ENCODE measurements around the gene MSMO1. TPM values are rescaled to one million over a fixed set of nuclear protein-coding genes. Genes with fewer than 3 reads are reported as not detected.
A peak's percentile ranks its signal among the peaks of the same experiment; 100 is the strongest.

MSMO1 gene
- total RNA-seq, 3 donors from 2014 or later: 17.7 to 26.3 (median 24.0) TPM

DNA sequence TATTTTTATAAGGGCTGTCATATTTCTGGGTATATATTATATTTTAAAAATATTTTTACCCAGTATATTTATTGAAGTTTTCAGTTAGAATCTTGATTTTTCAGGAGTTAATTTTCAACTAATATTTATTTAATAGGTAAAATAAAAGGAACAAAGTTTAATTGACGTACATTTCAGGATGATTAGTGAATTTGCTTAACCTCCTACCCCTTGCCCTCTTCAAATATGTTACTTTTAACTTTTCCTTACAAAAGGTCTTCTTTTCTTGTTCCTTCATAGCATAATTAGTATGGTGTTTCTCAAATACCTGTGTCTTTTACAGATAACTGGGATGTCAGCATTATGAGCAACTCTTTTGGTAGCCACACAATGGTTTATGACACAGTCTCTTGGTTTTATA is 24.8 kb upstream of the MSMO1 start:
- Mint-ChIP-seq H3K9me3 (no peaks in the 10 kb centered on the region), H3K27me3 (ENCODE audit: low read depth) (no peaks in the 10 kb centered on the region), H3K4me1 (ENCODE audit: low read depth) (peaks cover 15% of the 10 kb centered on the region), H3K4me3 (no peak overlapping the region), H3K36me3 (ENCODE audit: insufficient read depth) (peaks cover 27% of the 10 kb centered on the region)
- DNase-seq (no peak), ATAC-seq (no peak)

DNA sequence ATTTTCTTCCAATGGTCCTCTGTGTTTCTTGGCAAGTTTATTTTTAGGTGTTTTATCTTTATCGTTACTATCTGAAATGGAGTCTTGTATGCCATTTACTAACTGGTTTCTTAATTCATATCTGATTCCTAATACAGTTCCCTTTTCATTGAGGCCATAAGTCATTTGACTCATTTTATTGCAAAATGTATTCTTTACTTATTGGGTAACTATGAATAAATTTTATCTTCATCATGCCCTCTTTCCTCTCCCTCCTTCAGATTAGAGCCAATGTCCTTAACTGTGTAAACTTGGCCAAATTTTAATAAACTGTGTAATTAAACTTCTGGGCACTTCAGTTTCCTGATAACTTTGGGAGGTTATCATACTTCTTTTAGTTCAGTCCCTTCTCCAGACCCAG is 19.3 kb upstream of the MSMO1 start:
- ATAC-seq (no peak), DNase-seq (no peak)
- Mint-ChIP-seq H3K4me1 (ENCODE audit: low read depth) (no peaks in the 10 kb centered on the region), H3K4me3 (no peak overlapping the region), H3K27me3 (ENCODE audit: low read depth) (no peaks in the 10 kb centered on the region), H3K36me3 (ENCODE audit: insufficient read depth) (peaks cover 41% of the 10 kb centered on the region), H3K9me3 (no peaks in the 10 kb centered on the region)

DNA sequence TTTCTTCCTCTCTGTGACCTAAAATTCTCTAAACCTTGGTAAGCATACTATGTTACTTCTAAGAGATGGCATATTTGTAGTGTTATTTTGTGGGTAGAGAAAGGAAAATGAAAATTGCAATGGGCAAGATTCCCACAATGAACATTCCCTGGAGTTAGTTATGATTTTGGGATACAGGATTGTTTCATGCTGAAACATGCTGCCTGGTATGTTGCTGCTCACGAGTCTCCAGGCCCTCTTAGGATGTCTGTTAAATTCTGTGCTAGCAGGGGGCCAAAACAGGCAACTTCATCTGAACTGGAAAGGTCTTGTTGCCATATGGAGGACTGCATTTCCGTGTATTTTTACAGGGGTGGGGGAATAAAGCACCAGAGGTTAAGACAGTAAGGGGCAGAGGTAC is 18.9 kb upstream of the MSMO1 start:
- H3K9me3 Mint-ChIP-seq: no peaks in the 10 kb centered on the region
- no peak for ATAC-seq
- peaks cover 41% of the 10 kb centered on the region for H3K36me3 Mint-ChIP-seq (ENCODE audit: insufficient read depth)
- no peak overlapping the region for H3K4me3 Mint-ChIP-seq
- H3K27me3 Mint-ChIP-seq (ENCODE audit: low read depth): no peaks in the 10 kb centered on the region
- DNase-seq: no peak
- H3K4me1 Mint-ChIP-seq (ENCODE audit: low read depth): no peaks in the 10 kb centered on the region

DNA sequence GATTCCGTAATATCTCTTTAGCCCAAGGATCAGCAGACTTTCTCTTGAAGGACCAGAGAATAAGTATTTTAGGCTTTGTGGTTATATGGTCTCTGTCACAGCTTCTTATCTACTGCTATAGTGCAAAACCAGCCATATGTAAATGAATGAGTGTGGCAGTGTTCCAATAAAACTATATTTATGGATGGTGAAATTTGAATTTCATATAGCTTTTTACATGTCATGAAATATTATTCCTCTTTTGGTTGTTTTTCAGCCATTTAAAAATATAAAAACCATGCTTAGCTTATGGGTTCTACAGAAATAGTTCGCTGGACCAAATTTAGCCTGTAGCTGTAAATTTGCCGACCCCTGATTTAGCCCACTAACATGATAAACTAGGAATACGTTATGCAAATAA is 18.0 kb upstream of the MSMO1 start:
- no peak for ATAC-seq
- Mint-ChIP-seq H3K36me3 (ENCODE audit: insufficient read depth) (peaks cover 44% of the 10 kb centered on the region), H3K9me3 (no peaks in the 10 kb centered on the region), H3K4me3 (no peak overlapping the region), H3K4me1 (ENCODE audit: low read depth) (no peaks in the 10 kb centered on the region), H3K27me3 (ENCODE audit: low read depth) (no peaks in the 10 kb centered on the region)
- DNase-seq: no peak

DNA sequence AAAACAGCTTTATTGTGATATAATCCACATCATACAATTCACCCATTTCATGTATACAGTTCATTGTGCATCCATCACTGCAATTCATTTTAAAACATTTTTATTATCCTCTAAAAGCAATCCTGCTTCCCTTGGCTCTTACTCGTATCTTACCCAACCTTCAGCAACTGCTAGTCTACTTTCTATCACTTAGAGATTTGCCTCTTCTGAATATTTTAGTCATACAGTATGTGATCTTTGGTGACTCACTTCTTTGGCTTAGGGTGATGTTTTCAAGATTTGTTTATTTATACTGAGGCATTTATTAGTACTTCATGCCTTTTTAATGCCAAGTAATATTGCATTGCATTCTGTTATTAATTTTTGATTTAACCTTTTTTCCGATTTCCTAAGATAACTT is 15.0 kb upstream of the MSMO1 start:
- DNase-seq (no peak), ATAC-seq (peak in 1 of 2 donors; percentile 41)
- H3K27me3 Mint-ChIP-seq (ENCODE audit: low read depth): no peaks in the 10 kb centered on the region
- no peak overlapping the region for H3K4me3 Mint-ChIP-seq
- no peaks in the 10 kb centered on the region for H3K9me3 Mint-ChIP-seq
- no peaks in the 10 kb centered on the region for H3K4me1 Mint-ChIP-seq (ENCODE audit: low read depth)
- H3K36me3 Mint-ChIP-seq (ENCODE audit: insufficient read depth): peaks cover 34% of the 10 kb centered on the region

DNA sequence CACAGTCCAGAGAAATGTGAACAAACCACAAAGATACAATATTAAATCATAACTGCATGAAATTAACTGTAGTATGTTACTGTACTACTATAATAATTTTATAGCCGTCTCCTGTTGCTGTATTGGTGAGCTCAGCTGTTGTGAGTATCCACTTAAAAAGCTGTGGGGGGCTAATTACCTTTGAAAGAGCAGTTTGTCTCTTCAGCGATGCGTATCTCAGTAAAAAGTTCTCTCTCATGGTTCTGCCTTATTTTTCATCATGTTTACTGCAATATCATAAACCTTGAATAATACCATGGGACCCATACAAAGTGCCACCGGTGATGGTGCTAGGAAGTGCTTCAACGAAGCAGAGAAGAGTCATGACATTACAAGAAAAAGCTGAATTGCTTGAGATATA is 8.4 kb upstream of the MSMO1 start:
- H3K27me3 Mint-ChIP-seq (ENCODE audit: low read depth): no peaks in the 10 kb centered on the region
- ATAC-seq: no peak

DNA sequence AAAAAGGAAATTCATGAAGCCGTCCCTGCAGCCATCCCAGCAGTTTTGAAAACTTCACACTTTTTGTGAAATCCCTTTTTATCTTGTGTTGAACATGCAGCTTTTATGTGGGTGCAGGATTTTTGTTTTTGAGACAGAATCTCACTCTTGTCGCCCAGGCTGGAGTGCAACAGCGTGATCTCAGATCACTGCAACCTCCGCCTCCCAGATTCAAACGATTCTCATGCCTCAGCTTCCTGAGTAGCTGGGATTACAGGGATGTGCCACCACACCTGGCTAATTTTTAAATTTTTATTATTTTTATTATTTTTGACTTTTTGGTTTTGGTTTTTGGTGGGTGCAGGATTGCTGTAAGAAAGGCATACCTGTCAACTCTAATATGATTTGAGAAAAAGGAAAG is 8.0 kb upstream of the MSMO1 start:
- ATAC-seq: no peak
- Mint-ChIP-seq H3K9me3 (no peaks in the 10 kb centered on the region), H3K27me3 (ENCODE audit: low read depth) (no peaks in the 10 kb centered on the region), H3K36me3 (ENCODE audit: insufficient read depth) (peaks cover 12% of the 10 kb centered on the region), H3K4me3 (no peak overlapping the region), H3K4me1 (ENCODE audit: low read depth) (no peaks in the 10 kb centered on the region)
- no peak for DNase-seq

More for the DNA sequence above, 8.4 kb upstream of the MSMO1 start:
- no peak for DNase-seq
- Mint-ChIP-seq H3K36me3 (ENCODE audit: insufficient read depth) (peaks cover 17% of the 10 kb centered on the region), H3K4me3 (no peak overlapping the region), H3K4me1 (ENCODE audit: low read depth) (no peaks in the 10 kb centered on the region), H3K9me3 (no peaks in the 10 kb centered on the region)

DNA sequence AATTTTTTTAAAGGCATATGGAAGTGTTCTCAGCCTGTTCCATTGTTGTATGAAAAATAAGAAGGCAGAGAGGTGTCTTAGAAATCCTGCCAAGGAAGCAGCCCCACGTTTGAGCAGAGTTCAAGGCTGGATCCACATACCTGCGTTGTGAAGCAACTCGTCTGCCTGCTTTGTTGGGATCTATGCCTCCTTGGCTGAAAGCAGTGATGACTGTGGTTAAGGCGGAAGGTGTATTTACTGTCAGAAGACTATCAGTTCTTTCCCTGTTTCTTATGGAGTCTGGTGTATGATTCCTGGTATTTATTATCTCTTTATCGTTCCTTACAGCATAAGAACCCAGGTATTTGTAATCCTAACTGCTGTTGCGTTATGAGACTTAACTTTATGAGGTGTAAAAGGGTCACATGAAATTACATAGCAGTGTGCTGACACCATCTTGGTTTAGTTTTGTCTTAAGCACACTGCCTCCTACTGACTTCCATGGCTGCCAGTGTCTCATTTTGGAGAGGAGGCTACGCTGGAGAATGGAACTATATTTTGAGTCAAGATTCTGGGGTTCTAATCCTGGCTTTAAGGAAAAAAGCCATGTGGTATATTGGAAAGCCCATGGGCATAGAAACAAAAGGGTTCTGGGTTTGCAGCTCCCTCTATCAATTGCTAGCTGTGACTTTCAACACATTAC is 3.1 kb upstream of the MSMO1 start:
- Mint-ChIP-seq H3K9me3 (no peaks in the 10 kb centered on the region), H3K4me1 (ENCODE audit: low read depth) (peaks cover 18% of the 10 kb centered on the region), H3K4me3 (no peak overlapping the region), H3K27me3 (ENCODE audit: low read depth) (no peaks in the 10 kb centered on the region), H3K36me3 (ENCODE audit: insufficient read depth) (peaks cover 3% of the 10 kb centered on the region)
- ATAC-seq (no peak), DNase-seq (no peak)

DNA sequence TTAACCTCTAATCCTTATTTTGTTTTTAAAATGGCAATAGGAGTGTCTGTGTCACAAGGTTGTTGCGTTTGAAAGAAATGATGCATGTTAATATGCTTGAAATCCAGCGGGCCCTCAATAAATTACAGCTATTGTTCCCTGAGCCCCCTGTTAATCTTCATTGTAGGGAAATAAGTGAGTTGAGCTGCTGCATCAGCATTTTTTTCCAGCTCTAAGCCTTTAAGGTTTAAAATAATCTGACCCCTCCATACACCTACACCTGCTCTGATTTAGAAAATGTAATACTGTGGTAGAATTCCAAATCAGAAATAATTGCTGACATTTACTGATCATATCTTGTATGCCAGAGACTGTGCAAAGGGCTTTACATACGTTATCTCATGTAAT is 2.6 kb upstream of the MSMO1 start:
- ATAC-seq: no peak
- no peak for DNase-seq
- Mint-ChIP-seq H3K27me3 (ENCODE audit: low read depth) (no peaks in the 10 kb centered on the region), H3K9me3 (no peaks in the 10 kb centered on the region), H3K36me3 (ENCODE audit: insufficient read depth) (peaks cover 3% of the 10 kb centered on the region), H3K4me1 (ENCODE audit: low read depth) (peaks cover 21% of the 10 kb centered on the region), H3K4me3 (no peak overlapping the region)

DNA sequence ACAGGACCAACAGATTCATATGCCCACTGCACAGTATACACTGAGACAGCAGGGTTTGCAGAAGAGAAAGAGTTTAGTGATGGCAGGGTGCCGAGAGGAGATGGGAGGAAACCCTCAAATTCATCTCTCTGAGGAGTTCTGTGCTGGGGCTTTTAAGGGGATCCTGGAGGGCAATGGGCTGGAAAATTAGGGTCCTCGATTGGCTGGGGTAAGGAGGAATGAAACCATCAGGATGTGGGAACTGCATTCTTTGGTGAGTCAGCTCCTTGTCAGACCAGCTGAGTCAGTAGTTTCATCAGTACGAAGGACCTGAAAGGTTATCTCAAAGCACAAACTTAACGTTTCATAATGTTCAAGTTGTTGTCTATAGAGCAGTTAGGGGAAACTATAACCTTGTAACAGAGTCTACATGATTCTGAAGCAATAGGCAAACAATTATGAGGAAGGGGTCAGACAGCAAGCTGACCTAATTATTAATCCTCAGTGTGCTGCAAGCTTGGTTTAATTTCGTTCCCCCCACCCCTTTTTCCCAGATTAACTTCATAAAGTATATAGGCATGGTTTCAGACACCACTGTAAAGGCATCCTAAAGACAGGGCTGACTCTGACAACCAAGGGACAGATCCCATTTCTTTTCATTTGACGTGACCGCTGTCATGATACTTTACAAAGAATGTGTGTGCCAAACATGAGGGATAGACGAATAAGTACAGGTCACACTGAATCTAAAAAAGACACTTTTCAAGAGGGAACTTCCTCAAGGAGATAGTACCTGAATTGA is 1.5 kb upstream of the MSMO1 start:
- H3K27me3 Mint-ChIP-seq (ENCODE audit: low read depth): no peaks in the 10 kb centered on the region
- no peaks in the 10 kb centered on the region for H3K9me3 Mint-ChIP-seq
- DNase-seq (no peak), ATAC-seq (no peak)
- peaks cover 10% of the 10 kb centered on the region for H3K36me3 Mint-ChIP-seq (ENCODE audit: insufficient read depth)
- H3K4me1 Mint-ChIP-seq (ENCODE audit: low read depth): peaks cover 28% of the 10 kb centered on the region
- no peak overlapping the region for H3K4me3 Mint-ChIP-seq

DNA sequence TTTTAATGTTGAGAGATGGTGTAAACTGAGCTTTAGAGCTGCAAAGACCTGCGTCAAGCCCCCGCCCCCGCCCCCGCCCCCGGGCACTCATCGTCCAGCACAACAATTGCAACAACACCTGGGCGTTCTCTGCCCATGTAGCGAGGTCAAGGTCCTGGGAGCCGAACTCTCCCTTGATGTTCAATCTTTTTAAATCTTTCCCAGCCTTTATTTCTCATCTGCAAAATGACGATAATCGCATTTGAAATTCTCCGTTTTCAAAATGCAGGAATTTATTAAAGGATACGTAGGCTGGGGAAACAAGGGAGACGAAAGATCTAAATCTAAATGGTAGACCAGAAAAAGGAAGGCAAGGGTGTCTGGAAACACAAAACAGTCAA is 648 bp upstream of the MSMO1 start:
- Mint-ChIP-seq H3K36me3 (ENCODE audit: insufficient read depth) (peaks cover 17% of the 10 kb centered on the region), H3K27me3 (ENCODE audit: low read depth) (no peaks in the 10 kb centered on the region), H3K9me3 (no peaks in the 10 kb centered on the region), H3K4me3 (no peak overlapping the region), H3K4me1 (ENCODE audit: low read depth) (peaks cover 37% of the 10 kb centered on the region)
- DNase-seq: no peak
- ATAC-seq: no peak

DNA sequence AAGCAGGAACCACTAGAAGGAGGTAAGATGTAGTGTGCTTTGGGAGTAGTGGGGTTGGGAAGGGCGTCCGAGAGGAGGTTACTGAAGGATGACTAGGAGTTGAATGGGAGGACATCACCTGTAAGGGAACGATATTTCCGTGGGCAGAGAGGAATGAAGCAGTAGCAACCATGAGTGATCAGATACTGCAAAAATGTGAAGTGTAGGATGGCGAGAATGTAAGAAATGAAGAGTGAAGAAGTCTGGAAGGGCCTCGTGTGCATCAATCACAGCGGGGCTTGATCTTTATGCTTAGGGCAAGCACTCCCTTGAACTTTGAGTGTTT is 594 bp downstream of the MSMO1 start:
- H3K27me3 Mint-ChIP-seq (ENCODE audit: low read depth): no peaks in the 10 kb centered on the region
- no peak for DNase-seq
- peaks cover 27% of the 10 kb centered on the region for H3K36me3 Mint-ChIP-seq (ENCODE audit: insufficient read depth)
- H3K4me1 Mint-ChIP-seq (ENCODE audit: low read depth): peaks cover 49% of the 10 kb centered on the region
- no peak for ATAC-seq
- H3K4me3 Mint-ChIP-seq: no peak overlapping the region
- no peaks in the 10 kb centered on the region for H3K9me3 Mint-ChIP-seq

DNA sequence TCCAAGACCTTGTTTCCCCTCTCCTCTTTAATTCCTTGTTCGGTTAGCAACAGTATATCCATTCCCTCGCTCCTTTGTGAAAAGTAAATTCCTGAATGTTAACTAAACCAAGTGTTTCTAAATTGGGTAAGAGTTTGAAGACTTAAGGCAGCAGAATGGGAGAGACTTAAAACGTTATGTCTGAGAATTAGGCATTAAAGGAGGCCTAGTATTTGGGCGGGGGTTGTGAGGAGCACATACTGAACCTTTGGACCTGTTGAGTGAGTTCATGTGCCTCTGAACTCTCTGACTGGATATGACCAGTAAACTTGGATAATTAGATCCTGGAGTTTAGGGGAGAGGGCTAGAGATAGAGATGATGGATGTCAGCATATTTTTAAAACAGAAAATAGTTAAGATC is 1.2 kb downstream of the MSMO1 start:
- ATAC-seq (no peak), DNase-seq (no peak)
- Mint-ChIP-seq H3K9me3 (no peaks in the 10 kb centered on the region), H3K4me1 (ENCODE audit: low read depth) (peaks cover 49% of the 10 kb centered on the region), H3K36me3 (ENCODE audit: insufficient read depth) (peaks cover 23% of the 10 kb centered on the region), H3K4me3 (no peak overlapping the region), H3K27me3 (ENCODE audit: low read depth) (no peaks in the 10 kb centered on the region)

DNA sequence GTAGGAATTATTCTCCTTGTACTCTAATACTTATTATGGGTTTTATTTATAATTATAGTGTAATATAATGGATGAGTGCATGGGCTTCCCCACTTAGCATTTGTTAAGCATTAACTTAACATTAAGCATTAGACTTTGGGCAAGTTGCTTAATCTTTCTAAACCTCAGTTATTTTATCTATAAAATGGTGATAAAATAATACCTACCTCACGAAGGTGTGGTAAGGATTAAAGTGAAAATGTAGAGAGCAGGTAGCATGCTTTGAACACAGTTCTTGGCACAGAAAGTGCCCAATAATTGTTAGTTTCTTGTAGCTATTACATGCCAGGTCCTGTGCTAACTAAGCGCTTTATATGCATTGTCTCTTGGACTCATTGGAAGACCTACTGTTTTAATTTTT is 2.6 kb downstream of the MSMO1 start:
- Mint-ChIP-seq H3K4me1 (ENCODE audit: low read depth) (peaks cover 48% of the 10 kb centered on the region), H3K36me3 (ENCODE audit: insufficient read depth) (peaks cover 27% of the 10 kb centered on the region), H3K27me3 (ENCODE audit: low read depth) (no peaks in the 10 kb centered on the region), H3K9me3 (no peaks in the 10 kb centered on the region), H3K4me3 (no peak overlapping the region)
- no peak for ATAC-seq
- no peak for DNase-seq

DNA sequence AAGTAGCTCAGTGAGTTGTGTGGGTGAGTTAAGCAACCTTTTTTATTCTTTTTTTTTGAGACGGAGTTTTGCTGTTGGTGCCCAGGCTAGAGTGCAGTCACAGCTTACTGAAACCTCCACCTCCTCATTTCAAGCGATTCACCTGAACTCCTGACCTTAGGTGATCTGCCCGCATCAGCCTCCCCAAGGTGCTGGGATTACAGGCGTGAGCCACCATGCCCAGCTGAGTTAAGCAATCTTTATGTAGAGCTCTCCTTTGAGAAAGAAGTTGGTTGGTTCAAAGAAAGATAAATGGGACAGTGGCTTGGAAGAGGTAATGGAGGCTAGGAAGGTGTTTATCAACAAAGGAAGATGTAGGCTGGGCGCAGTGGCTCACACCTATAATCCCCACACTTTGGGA is 3.2 kb downstream of the MSMO1 start:
- peaks cover 27% of the 10 kb centered on the region for H3K36me3 Mint-ChIP-seq (ENCODE audit: insufficient read depth)
- H3K27me3 Mint-ChIP-seq (ENCODE audit: low read depth): no peaks in the 10 kb centered on the region
- ATAC-seq: no peak
- H3K4me3 Mint-ChIP-seq: peak overlapping the region; percentile 14
- DNase-seq: no peak
- H3K9me3 Mint-ChIP-seq: no peaks in the 10 kb centered on the region
- H3K4me1 Mint-ChIP-seq (ENCODE audit: low read depth): peaks cover 42% of the 10 kb centered on the region
